Suprapubic skin (tissue), 3 donors: ENCODE results near the gene AKAP8L.

Source experiments
- EP300 ChIP-seq: sonication (generic); formaldehyde crosslinking; IDR thresholded peaks from one replicate; pipeline ENCODE4 v1.6.1; 2017; ENCODE audit warnings: antibody characterized with exemption
- POLR2A ChIP-seq, 2 donors: fragments of 450-650 bp; IDR thresholded peaks; one replicate each; pipeline ENCODE4 v1.6.1; 2017; ENCODE audit warnings: antibody characterized with exemption in 2 of 2, mild to moderate bottlenecking in 2 of 2, moderate library complexity in 2 of 2
- TF ChIP-seq, protein P1 (sequence below), 2 donors: fragments of 200-600 bp in 1 of 2; fragments of 450-650 bp in 1 of 2; sonication (generic) in 1 of 2; IDR thresholded peaks; one replicate each; pipeline ENCODE4 v1.5.1; 2016 to 2019; ENCODE audit warnings: antibody characterized with exemption in 2 of 2, mild to moderate bottlenecking in 1 of 2, moderate library complexity in 1 of 2

DNA sequence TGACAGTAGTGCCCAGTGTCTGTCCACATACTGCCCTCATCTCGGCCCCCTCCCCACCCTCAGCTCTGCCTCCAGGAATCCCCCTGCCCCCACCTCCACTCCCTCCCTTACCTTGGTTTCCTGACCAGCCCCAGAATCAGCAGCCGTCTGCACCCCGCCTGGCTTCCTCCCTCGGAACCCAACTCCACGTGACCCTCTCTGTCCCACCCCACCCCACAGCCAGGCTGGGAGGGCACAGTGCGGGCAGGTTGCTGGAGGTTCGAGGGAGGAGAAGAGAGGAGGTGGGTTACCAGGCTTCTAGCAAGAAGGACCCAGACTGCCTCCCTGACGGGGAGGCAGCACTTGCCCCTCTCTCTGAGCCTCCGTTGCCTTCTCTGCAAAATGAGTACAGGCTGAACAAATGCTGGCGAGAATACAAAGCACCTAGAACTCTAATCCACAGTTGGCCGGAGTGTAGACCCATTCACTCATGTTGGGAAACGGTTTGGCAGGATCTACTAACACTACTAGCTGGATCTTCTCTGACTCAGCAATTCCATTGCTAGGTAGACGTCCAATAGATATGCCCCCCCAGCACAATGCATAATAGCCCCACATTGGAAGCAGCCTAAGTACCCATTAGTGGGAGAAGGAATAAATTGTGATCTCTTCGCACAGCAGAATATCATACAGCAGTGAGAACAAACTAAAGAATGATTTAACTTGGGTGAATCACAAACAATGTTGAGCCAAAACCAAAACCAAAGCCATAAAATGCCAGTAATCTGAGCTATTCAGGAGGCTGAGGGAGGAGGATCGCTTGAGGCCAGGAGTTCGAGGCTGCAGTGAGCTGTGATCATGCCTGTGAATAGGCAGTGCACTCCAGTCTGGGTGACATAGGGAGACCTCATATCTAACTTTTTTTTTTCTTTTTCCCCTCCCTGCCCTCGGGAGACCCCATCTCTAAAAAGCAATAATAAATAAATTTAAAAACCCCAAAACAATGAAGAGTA is 45.9 kb upstream of the AKAP8L start, which contains the start of gene RASAL3:
- TF ChIP-seq POLR2A (IDR thresholded peaks at IDR 0.05) (no peak), EP300 (no peak)
- TF ChIP-seq, protein P1, sequence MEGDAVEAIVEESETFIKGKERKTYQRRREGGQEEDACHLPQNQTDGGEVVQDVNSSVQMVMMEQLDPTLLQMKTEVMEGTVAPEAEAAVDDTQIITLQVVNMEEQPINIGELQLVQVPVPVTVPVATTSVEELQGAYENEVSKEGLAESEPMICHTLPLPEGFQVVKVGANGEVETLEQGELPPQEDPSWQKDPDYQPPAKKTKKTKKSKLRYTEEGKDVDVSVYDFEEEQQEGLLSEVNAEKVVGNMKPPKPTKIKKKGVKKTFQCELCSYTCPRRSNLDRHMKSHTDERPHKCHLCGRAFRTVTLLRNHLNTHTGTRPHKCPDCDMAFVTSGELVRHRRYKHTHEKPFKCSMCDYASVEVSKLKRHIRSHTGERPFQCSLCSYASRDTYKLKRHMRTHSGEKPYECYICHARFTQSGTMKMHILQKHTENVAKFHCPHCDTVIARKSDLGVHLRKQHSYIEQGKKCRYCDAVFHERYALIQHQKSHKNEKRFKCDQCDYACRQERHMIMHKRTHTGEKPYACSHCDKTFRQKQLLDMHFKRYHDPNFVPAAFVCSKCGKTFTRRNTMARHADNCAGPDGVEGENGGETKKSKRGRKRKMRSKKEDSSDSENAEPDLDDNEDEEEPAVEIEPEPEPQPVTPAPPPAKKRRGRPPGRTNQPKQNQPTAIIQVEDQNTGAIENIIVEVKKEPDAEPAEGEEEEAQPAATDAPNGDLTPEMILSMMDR (IDR thresholded peaks at IDR 0.05), result no peak
